ENCODE measurements around the gene TBC1D5.
"Not testable (repeated sequence)": the region's sequence is repeated elsewhere in the genome, so short reads cannot be mapped to it uniquely, and the experiment has no call there.

Gene TBC1D5

GRCh38 chr3:17407576-17407975 lies 334.9 kb downstream of the TBC1D5 start:
- DNase-seq (ENCODE audit: low spot score): no peak

GRCh38 chr3:17404548-17404947 lies 337.9 kb downstream of the TBC1D5 start:
- no peak for DNase-seq (ENCODE audit: low spot score)

- DNase-seq (ENCODE audit: low spot score): no peak
These were observed 340.0 kb downstream of the TBC1D5 start for GRCh38 chr3:17402442-17402841.

GRCh38 chr3:17401912-17402311 lies 340.5 kb downstream of the TBC1D5 start:
- no peak for DNase-seq (ENCODE audit: low spot score)

- DNase-seq (ENCODE audit: low spot score): no peak
These were observed 342.8 kb downstream of the TBC1D5 start for GRCh38 chr3:17399586-17399985.

GRCh38 chr3:17398959-17399551 lies 343.4 kb downstream of the TBC1D5 start:
- DNase-seq (ENCODE audit: low spot score): no peak

- no peak for DNase-seq (ENCODE audit: low spot score)
These were observed 346.4 kb downstream of the TBC1D5 start for GRCh38 chr3:17396036-17396435.

- no peak for DNase-seq (ENCODE audit: low spot score)
These were observed 347.8 kb downstream of the TBC1D5 start for GRCh38 chr3:17394541-17395155.

- DNase-seq (ENCODE audit: low spot score): not testable (repeated sequence)
These were observed 349.9 kb downstream of the TBC1D5 start for GRCh38 chr3:17392516-17392915.

- no peak for DNase-seq (ENCODE audit: low spot score)
These were observed 351.6 kb downstream of the TBC1D5 start for GRCh38 chr3:17390785-17391184.

- DNase-seq (ENCODE audit: low spot score): no peak
These were observed 355.3 kb downstream of the TBC1D5 start for GRCh38 chr3:17387108-17387507.

GRCh38 chr3:17386432-17386831 lies 356.0 kb downstream of the TBC1D5 start:
- no peak for DNase-seq (ENCODE audit: low spot score)

GRCh38 chr3:17384567-17385296 lies 357.7 kb downstream of the TBC1D5 start:
- DNase-seq (ENCODE audit: low spot score): no peak

- DNase-seq (ENCODE audit: low spot score): no peak
These were observed 369.1 kb downstream of the TBC1D5 start for GRCh38 chr3:17373304-17373703.

- DNase-seq (ENCODE audit: low spot score): no peak
These were observed 369.8 kb downstream of the TBC1D5 start for GRCh38 chr3:17372362-17373210.

- no peak for DNase-seq (ENCODE audit: low spot score)
These were observed 372.5 kb downstream of the TBC1D5 start for GRCh38 chr3:17369973-17370372.

- DNase-seq (ENCODE audit: low spot score): no peak
These were observed 375.3 kb downstream of the TBC1D5 start for GRCh38 chr3:17367171-17367570.

GRCh38 chr3:17360991-17361390 lies 381.4 kb downstream of the TBC1D5 start:
- no peak for DNase-seq (ENCODE audit: low spot score)

GRCh38 chr3:17359911-17360310 lies 382.5 kb downstream of the TBC1D5 start:
- DNase-seq (ENCODE audit: low spot score): no peak

GRCh38 chr3:17357035-17357710 lies 385.3 kb downstream of the TBC1D5 start:
- DNase-seq (ENCODE audit: low spot score): no peak

GRCh38 chr3:17356585-17356984 lies 385.8 kb downstream of the TBC1D5 start:
- no peak for DNase-seq (ENCODE audit: low spot score)

GRCh38 chr3:17355591-17355990 lies 386.8 kb downstream of the TBC1D5 start:
- DNase-seq (ENCODE audit: low spot score): no peak
